GM04504 (cell line): ENCODE results near the gene TOP3B.

Experiments used
- DNase-seq: peaks from one replicate; pipeline ENCODE4 v3.0.0-alpha.2; 2012; ENCODE audit warnings: low read depth

TOP3B gene

DNA sequence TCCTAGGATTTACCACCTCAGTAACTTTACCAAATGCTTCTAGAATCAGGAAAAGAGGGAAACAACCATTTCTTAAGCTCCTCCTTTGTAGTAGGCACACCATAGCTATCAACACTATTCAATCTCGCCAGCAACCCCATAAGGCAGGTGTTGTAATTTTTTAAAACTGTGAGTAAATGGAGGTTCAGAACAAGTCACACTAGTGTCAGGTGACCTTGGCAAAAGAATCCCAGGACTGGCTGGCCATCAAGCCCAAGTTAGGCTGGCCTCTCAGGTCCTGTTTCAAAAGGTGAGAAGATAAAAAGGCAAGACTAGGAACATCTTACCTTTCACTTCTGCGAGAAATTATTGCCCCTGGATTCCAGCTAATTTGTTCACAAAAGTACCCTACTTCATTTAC lies 713 bp downstream of the TOP3B start:
- no peak for DNase-seq

DNA sequence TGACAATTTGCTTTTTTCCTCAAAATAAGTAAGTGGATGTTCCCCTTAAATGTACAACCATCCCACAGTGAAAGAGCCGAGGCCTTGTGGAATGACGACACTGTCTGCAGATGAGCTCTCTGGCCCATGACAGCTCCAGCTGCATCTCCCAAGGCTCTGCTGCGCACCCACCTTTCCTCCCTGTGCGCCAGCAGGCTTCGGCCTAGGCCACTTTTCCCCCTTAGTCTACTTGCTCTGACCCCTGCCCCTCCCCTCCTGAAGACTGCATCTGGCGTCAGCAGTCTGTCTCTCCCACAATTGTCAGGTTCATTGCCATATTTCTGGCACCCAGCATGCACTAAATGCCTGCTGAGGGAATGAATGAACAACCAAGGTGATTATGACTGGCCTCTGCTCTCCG lies 2.0 kb downstream of the TOP3B start:
- no peak for DNase-seq

DNA sequence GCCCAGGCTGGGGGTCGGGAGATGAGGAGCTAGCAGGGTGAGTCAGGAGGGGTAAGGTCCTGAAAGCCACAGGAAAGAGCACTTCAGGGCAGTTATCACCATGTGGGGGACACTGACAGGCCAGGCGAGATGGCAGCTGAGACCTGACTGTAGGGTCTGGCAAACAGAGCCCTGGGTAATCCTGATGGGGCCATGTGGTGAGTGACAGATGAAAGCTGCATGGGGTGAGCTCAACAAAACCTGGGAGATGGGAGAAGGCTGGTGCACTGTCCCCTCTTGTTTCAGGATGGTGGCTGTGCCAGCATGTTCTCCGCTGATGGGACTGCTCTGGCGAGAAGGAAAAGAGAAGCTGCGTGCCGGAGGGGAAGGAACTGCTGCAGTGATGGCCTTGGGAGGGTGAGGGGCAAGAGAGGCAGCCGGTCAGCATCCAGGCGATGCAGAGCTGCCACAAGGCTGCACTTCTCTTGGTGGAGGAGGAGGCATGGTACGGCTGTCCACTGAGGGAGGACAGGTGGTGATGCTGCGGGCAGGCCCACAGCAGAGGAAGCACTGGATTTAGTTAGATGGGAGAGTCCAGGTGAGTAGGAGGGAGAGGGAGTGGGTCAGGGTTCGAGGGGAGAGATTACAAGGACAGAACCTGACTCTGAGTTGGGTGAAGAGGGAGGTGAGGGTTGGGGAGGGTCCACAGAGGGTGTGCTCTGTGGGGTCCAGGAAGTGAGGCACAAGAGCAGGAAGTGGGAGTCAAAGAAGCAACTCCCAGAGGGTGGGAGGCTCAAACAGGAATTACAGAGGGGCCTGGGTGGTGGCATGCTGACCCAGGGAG lies 3.8 kb downstream of the TOP3B start:
- DNase-seq, result no peak

DNA sequence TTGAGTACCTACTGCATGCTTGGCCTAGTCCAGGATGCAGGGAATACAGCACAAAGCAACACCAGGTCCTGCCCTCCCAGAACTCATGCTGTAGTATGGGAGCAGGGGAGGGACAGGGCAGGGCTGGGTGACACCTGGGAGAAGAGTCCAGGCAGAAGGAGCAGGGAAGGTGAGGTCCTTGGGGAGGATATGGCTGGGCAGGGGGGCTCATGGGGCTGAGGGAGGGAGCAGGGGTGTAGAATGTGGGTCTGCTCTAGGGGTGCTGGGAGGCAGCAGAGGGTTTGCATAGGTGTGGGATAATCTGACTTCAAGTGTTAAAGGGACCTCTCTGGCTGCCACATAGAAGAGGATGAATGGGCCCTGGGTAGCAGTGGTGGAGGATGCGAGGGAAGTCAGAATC lies 4.8 kb downstream of the TOP3B start:
- DNase-seq, result no peak

DNA sequence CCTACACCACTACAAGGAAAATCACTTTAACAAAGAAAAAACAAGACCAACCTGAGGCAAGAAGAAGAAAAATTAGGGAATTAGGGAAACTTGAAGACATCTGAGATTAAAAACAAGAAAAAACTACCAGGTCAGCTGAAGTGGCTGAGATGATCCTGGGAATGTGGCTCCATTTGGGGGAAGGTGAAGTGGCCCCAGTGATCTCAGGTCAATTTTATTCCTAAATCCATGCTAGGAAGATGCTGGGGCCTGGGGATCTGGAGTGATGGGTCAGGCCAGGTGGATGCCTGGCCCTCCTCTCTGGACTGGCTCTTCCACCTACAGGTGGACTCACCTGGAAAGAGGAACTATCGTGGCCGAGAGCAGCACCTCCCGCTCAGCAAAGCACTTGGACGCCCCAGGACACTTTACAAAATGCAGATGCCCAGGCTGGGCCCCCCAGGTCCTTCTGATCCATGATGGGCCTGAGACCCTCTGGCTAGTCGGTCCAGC lies 6.7 kb downstream of the TOP3B start:
- no peak for DNase-seq

DNA sequence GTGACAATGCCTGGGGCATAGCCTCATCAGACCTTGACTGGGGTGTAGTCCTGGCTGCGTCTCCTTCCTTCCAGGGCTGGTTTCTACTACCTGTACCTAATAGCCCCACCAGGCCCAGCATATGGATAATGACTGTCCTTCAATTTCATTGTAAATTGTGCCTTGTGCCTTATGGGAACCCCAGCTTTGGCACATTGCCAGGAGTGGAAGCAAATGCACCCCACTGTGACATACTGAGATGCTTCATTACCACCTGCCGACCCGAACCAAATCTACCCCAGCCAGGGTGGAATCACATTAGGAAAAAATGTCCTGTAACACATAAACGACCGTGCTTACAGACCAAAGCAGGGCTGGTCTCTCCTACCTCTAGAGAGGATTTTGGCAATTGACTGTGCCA lies 7.3 kb downstream of the TOP3B start:
- no peak for DNase-seq

DNA sequence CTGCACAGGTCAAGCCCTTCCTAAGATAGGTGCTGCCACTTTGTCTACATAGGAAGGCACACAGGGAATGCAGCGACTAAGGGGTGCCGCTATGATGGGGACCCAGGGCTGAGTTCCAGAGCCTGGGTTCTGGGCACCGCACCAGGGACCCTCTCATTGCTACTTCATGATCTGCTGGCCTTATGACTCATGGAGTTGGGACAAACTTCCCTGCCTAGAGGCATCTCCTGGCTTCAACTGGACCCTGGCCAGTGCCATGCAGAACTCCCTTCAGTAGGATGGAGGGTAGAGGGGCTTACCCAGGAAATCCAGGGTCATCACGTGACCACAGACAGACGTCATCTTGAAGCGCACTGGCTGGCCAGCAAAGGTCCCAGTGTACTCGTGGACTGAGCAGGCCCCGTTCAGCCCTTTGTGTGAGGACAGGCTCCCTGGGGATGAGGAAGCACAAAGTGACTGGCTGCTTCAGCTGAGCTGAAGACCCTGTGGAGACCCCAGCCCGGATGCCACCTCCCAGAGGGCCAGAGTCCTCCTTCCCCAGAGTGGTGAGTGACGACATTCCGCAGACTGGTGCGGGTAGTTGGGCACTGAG lies 8.4 kb downstream of the TOP3B start:
- no peak for DNase-seq

DNA sequence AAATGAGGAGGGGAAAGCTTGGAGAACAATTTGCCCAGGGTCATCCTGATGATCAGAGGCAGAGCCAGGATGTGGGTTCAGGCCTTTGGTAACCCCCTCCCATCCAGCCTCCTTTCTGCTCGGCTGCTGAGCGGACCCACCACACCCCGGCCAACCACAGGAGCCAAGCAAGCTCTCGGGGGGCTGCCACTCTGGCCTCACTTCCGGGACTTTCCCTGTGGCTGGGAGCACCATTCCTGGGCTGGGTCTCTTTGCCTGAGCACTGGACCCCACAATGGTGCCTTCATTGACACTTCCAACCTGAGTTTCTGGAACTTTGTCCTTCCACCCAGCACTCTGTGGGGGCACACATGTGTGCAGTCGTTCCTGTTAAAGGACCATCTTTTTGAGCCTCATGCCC lies 9.8 kb downstream of the TOP3B start:
- no peak for DNase-seq

DNA sequence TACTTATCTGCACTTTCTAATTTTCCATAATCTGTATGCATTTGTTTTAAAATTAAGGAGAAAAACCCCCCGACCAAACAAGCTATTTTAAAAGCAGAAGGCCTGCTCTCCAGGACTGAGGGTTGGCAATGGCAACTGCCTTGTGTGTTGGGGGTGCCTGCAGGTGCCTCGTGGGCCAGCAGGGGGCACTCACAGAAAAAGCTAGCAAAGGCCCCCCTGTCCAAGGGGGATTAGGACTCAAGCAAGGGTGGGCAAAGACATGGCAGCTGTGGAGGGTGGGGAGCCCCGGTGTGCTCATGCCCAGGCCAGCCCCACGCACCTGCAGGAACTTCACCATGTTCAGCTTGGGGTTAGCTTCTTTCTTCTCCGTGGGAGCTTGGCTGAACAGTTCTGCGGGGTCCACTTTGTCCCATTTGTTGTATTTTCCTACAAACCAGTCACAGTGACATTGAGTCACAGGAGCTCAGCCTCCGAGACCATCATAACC lies 10.3 kb downstream of the TOP3B start:
- no peak for DNase-seq

DNA sequence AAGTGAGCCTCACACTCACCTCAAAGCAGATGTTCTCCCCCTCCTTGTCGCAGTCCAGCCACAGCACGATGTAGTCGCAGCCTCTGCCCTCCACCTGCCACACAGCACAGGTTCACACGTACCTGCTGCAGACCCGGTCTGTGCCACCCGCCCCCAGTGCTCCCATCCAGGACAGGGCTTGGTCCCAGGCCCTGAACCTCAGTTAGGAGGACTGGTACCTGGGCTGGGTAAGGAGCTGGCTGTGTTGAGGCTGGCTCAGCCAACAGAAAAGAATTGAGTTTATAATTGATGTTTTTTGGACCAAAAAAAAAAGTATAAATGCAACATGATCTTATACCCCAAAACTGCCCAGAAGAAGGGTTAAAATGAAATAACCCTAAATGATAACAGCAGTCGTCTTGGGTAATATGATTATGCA lies 10.7 kb downstream of the TOP3B start:
- DNase-seq, result no peak

DNA sequence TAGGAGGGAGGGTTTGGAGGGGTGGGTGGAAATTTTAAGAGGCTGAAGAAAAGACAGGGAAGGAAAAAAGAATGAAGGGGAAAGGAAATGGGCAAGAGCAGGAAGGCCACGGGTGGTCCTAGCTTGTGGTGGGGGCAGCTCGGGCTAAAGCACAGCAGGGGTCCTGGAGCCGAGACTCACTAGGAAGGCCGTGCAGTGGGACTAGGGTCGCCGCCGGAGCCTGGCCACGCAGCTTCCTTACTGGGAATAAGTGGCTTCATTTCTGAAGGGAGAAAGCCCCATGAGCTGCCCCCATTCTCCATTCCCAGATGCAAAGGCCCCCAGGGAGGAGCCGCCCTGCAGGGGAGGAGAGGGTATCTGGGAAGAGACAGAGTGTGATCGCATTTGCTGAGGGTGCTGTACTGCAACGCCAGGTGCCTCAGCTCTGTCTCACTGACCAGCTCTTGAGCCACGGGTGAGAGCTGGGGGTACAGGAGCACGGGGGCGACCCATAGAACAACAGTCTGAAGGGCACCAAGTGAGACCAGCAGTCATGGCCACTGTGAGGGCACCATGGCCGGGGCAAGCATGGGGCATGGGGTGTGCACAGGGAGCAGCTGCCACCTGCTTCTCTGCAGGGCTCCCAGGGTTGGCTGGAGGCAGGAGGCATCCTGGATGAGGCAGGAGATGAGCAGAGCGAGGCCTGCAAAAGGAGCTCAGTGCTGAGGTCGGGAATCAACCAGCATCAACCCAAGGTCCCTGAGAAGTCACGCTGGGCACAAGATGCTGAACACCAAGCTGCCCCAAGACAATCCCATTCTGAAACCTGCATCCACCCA lies 11.6 kb downstream of the TOP3B start:
- no peak for DNase-seq

DNA sequence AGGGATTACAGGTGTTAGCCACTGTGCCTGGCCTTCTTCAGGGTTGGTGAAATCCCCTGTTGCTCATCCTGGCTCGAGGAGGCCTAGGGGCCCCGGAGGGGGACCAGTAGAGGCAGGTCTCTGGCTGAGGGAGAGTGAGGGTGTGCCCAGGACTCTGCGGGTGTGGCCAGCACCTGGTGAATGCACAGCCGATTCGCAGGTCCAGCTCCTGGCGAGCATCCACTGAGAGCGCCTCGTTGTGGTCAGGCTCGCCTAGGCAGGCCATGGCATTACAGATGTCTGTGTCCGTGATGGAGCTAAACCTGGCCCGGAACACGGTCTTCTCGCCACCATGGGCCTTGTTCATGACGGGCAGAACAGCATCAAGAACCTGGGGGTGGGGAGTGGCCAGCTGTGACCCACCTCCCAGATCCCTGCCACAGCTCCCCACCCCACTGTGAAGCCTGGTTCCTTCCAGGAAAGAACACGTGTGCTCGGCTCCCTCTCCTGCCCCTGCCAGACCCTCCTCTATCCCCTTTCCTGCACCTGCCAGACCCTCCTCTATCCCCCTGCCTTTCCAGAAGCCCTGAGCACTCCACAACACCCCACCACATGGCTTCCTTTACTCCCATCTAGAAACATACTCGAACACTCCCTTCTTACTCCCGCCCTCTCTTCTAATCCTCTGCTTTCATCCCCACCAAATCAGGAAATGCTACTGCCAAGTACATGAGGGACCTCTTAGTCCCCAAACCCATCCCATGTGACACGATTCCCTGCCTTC lies 12.4 kb downstream of the TOP3B start:
- DNase-seq, result no peak

DNA sequence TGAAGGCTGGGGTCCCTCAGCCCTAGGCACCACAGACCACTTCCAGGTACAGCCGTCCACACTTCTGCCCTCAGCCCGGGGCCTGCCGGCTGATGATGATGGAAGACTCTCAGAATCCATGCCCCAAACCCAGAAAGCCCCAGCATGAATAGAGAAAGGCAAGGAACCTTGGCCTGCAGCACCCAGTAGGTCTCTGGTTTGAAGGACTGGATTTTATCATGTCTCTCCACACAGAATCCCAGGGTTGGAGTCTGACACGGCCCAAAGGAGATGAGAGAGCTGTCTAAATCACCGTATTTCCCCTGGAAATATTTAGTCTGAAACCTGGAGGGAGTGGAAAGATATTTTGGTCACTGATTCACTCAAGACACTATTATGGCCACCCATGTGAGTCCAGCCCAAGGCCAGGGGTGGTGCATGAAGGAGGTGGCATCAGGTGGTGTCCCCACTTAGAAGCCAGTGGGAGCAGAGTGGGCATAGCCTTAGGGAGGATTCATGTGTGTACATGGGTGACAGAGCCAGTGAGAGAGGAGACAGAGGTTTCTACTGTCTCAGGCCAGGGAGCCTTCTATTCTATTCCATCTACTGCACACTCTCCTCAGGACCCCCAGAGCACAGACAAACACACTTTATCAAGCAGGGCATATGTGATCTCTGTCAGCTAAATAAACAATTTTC lies 14.0 kb downstream of the TOP3B start:
- DNase-seq, result no peak

DNA sequence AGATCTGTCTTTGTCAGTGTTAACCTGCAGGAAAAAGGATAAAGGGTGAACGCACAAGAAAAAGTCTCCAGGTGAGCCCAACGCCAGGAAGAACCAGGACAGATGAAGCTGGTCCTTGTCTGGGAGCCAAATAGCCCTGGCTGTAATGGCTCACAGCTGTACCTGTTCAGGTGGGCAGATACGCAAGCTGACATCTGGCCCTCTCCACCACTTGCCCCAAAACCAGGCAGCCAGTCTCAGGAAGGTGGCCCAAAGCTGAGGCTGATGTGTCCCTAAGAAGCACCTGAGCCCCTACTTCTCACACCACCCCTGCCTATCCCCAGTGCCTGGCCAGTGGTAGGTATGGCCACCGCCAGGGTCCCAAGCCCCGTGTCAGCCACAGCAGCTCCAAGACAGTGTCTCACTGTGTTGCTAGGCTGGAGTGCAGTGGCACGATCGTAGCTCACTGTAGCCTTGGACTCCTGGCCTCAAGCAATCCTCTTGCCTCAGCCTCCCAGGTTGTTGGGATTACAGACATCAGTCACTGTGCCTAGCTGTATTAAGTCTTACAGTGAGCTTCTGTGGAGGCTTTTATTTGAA lies 14.8 kb downstream of the TOP3B start:
- DNase-seq, result no peak

DNA sequence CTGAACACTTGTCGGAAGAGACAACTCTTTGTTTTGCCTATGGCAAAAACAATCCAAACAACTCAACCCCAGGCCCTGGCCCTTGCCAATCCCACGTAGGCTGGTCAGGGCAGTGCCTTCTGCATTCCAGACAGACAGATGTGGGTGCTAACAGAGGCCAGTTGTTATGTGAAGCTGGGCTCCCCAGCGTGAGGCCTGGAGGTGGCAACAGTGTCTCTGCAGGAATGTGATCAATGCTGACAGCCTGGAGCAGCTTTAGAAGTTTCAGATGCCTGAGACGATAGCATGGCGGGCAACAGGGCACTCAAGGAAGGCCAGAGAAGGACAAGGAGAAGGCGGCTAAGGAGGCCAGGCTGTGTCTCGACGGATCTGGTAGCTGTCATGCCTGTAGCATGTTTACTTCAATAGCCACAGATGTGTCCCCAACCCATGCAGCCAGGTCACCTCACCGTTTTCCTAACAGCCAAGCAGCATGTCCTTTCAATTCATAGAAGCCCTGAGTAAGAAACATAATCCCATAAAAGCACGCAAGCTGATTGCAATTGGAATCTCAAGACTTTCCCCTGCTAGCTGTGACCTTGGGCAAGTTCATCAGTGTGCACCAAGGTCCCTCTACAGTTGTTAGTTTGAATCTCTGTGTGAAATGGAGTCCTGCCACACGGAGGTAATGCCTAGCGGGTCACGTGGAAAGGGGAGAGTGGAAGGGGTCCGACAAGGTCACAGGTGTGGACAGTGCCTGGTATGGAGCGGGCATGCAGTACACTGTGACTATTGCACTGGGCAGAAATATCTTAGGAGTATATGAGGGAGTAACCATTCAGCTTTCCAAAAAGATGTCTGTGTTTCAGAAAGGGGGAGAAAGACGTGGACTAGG lies 15.7 kb downstream of the TOP3B start:
- DNase-seq, result no peak

DNA sequence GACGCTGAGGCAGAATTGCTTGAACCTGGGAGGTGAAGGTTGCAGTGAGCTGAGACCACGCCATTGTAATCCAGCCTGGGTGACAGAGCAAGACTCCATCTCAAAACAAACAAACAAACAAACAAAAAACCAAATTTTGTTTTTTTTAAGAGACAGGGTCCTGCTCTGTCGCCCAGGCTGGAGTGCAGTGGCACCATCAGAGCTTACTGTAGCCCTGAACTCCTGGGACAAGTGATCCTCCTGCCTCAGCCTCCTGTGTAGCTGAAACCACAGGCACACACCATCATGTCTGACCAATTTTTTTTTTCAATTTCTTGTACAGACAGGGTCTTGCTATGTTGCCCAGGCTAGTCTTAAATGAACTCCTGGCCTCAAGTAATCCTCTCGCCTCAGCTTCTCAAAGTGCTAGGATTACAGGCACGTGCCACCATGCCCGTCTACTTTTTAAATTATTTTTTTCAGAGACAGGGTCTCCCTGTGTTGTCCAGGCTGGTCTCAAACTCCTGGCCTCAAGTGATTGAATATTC lies 16.8 kb downstream of the TOP3B start:
- no peak for DNase-seq

DNA sequence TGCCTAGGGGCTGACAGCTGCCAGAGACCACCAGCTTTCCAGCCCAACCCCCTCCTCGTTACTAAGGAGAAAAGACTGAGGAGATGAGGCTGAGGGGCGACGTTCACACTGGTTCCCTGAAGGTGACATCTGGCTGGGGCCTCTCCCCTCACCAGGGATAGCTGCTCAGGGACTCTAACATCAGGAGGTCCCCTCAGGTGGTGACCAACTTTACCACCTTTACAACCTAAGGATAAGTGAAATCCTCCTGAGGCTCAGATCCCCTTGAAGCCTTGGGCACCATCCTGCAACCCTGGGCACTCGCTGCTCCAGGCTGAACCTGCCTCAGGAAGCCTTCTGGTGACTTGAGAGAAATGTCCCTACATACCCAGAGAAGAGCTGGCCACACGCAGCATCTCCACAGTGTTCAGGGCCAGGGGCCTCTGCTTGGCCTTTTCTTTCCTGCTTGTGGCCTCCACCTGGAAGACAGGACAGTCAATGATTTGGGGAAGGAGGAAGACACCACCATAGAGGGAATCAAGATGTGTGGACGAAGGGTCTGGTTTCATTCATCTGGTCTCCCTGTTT lies 17.6 kb downstream of the TOP3B start:
- no peak for DNase-seq

DNA sequence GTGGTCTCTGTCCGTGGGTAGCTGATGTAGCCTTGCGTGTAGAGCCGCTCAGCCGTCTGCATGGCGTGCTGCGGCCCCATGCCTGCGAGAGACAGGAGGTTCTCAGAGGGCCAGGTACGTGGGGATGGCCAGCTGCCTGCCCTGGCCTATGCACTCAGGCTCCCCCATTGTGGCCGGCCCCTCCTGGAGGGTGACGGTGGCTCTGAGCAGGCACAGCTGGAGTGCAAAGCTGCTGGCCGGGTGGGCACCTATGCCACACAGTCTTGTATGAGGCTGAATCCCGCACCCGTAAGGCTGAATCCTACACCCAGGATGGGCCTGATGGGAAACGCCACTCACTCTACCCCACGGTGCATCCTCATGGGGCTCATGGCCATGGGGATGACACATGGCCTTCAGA lies 18.4 kb downstream of the TOP3B start:
- DNase-seq, result no peak

DNA sequence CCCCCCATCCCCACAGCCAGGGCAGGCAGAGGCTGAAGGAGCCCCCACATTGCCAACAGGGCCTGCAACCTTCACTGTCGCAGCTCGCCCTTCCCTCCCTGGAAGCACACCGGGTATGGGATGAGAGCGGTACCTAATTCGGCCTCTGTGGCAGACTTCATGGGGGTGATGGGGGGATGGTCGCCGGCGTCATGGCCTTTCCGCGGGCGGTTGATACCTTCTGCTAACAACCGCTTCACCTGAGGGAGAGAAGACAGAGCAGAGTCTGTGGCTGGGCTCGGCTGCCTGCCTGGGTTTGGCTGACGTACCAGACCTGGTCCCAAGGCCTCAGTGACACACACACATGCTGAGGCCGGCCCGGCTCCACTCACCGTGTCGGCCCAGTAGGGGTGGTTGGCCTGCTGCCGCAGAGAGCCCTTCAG lies 18.8 kb downstream of the TOP3B start:
- no peak for DNase-seq
